Activated T-helper 2 cell treated with anti-CD3 and anti-CD28 coated beads, Interferon-gamma antibody, Interleukin-2, Interleukin-4, amounts not matched to agents 10 μg/mL and 5 μg/mL and 100 μg/mL, durations not matched to agents 14 hours and 24 hours and 36 hours (primary cell): ENCODE data around the gene SLFNL1. TPM values are rescaled to one million over a fixed set of nuclear protein-coding genes. Genes with fewer than 3 reads are reported as not detected.
A peak's percentile ranks its signal among the peaks of the same experiment; 100 is the strongest.

Experiments used
- DNase-seq: peaks from one replicate; pipeline ENCODE4 v3.0.0; 2021; ENCODE audit warnings: low spot score
- H3K27ac Mint-ChIP-seq: one replicate; pipeline ENCODE4 v1.8.0; 2021; ENCODE audit warnings: mixed read lengths
- H3K27me3 Mint-ChIP-seq: one replicate; pipeline ENCODE4 v1.8.0; 2021; ENCODE audit warnings: low read depth, mixed read lengths
- H3K36me3 Mint-ChIP-seq: one replicate; pipeline ENCODE4 v1.8.0; 2021; ENCODE audit warnings: low read depth, mixed read lengths
- H3K4me1 Mint-ChIP-seq: one replicate; pipeline ENCODE4 v1.8.0; 2021; ENCODE audit warnings: low read depth, mixed read lengths
- H3K4me3 Mint-ChIP-seq: one replicate; pipeline ENCODE4 v1.8.0; 2021; ENCODE audit warnings: low read depth, mild to moderate bottlenecking, moderate library complexity, mixed read lengths
- H3K9me3 Mint-ChIP-seq: one replicate; pipeline ENCODE4 v1.8.0; 2021; ENCODE audit warnings: mixed read lengths
- intact Hi-C: fragments of 100-400 bp; cut with micrococcal nuclease; formaldehyde crosslinking; loops from one replicate; pipeline ENCODE4 v1.15.1; 2023
- total RNA-seq: library from RNA; stranded (reverse); gene quantifications from 2 replicates; pipeline ENCODE4 v1.2.3, GENCODE V29; 2022

SLFNL1 gene
- total RNA-seq, 1 donor from 2014 or later = 0.14 TPM

GRCh38 chr1:41015897-41016470 lies 5.5 kb downstream of the SLFNL1 start:
- Mint-ChIP-seq H3K27ac (no peak overlapping the region), H3K36me3 (peaks cover 53% of the 10 kb centered on the region), H3K4me3 (no peak overlapping the region), H3K4me1 (no peaks in the 10 kb centered on the region), H3K27me3 (no peaks in the 10 kb centered on the region), H3K9me3 (no peaks in the 10 kb centered on the region)
- no peak for DNase-seq
- intact Hi-C loops = no loop called here

GRCh38 chr1:41015281-41015896 lies 6.1 kb downstream of the SLFNL1 start:
- no peaks in the 10 kb centered on the region for H3K9me3 Mint-ChIP-seq
- intact Hi-C loops = no loop called here
- no peak overlapping the region for H3K4me3 Mint-ChIP-seq
- no peaks in the 10 kb centered on the region for H3K4me1 Mint-ChIP-seq
- H3K27me3 Mint-ChIP-seq = no peaks in the 10 kb centered on the region
- peaks cover 57% of the 10 kb centered on the region for H3K36me3 Mint-ChIP-seq
- no peak for DNase-seq
- no peak overlapping the region for H3K27ac Mint-ChIP-seq

GRCh38 chr1:41014871-41015270 lies 6.7 kb downstream of the SLFNL1 start:
- H3K27ac Mint-ChIP-seq = peak overlapping the region; percentile 50
- H3K27me3 Mint-ChIP-seq = no peaks in the 10 kb centered on the region
- H3K36me3 Mint-ChIP-seq = peaks cover 61% of the 10 kb centered on the region
- no peak for DNase-seq
- H3K9me3 Mint-ChIP-seq = no peaks in the 10 kb centered on the region
- no peak overlapping the region for H3K4me3 Mint-ChIP-seq
- H3K4me1 Mint-ChIP-seq = no peaks in the 10 kb centered on the region
- intact Hi-C loops = no loop called here

GRCh38 chr1:41013796-41014195 lies 7.7 kb downstream of the SLFNL1 start:
- Mint-ChIP-seq H3K4me3 (no peak overlapping the region), H3K27me3 (no peaks in the 10 kb centered on the region), H3K9me3 (no peaks in the 10 kb centered on the region), H3K36me3 (peaks cover 62% of the 10 kb centered on the region), H3K27ac (no peak overlapping the region), H3K4me1 (no peaks in the 10 kb centered on the region)
- no peak for DNase-seq
- intact Hi-C loops = no loop called here

GRCh38 chr1:41013024-41013423 lies 8.5 kb downstream of the SLFNL1 start:
- Mint-ChIP-seq H3K4me1 (no peaks in the 10 kb centered on the region), H3K27me3 (no peaks in the 10 kb centered on the region), H3K9me3 (no peaks in the 10 kb centered on the region), H3K4me3 (no peak overlapping the region), H3K27ac (no peak overlapping the region), H3K36me3 (peaks cover 70% of the 10 kb centered on the region)
- DNase-seq = no peak
- intact Hi-C loops = no loop called here

GRCh38 chr1:41010345-41010744 lies 11.2 kb downstream of the SLFNL1 start:
- intact Hi-C loops = no loop called here
- H3K27ac Mint-ChIP-seq = no peak overlapping the region
- H3K4me3 Mint-ChIP-seq = no peak overlapping the region
- no peaks in the 10 kb centered on the region for H3K4me1 Mint-ChIP-seq
- no peaks in the 10 kb centered on the region for H3K27me3 Mint-ChIP-seq
- no peaks in the 10 kb centered on the region for H3K9me3 Mint-ChIP-seq
- H3K36me3 Mint-ChIP-seq = peaks cover 91% of the 10 kb centered on the region
- no peak for DNase-seq

GRCh38 chr1:41009466-41009865 lies 12.1 kb downstream of the SLFNL1 start:
- Mint-ChIP-seq H3K27ac (no peak overlapping the region), H3K4me3 (no peak overlapping the region), H3K9me3 (no peaks in the 10 kb centered on the region), H3K27me3 (no peaks in the 10 kb centered on the region), H3K4me1 (no peaks in the 10 kb centered on the region), H3K36me3 (peaks cover 89% of the 10 kb centered on the region)
- no peak for DNase-seq
- intact Hi-C loops = no loop called here

- H3K9me3 Mint-ChIP-seq = no peaks in the 10 kb centered on the region
- H3K4me1 Mint-ChIP-seq = peaks cover 17% of the 10 kb centered on the region
- intact Hi-C loops = no loop called here
- DNase-seq = no peak
- no peaks in the 10 kb centered on the region for H3K27me3 Mint-ChIP-seq
- H3K27ac Mint-ChIP-seq = no peak overlapping the region
- H3K36me3 Mint-ChIP-seq = peaks cover 95% of the 10 kb centered on the region
- H3K4me3 Mint-ChIP-seq = no peak overlapping the region
These were observed 14.3 kb downstream of the SLFNL1 start for GRCh38 chr1:41006942-41007865.

- intact Hi-C loops = no loop called here
- H3K9me3 Mint-ChIP-seq = no peaks in the 10 kb centered on the region
- no peak for DNase-seq
- peaks cover 96% of the 10 kb centered on the region for H3K36me3 Mint-ChIP-seq
- H3K4me1 Mint-ChIP-seq = peaks cover 22% of the 10 kb centered on the region
- H3K27ac Mint-ChIP-seq = no peak overlapping the region
- no peak overlapping the region for H3K4me3 Mint-ChIP-seq
- no peaks in the 10 kb centered on the region for H3K27me3 Mint-ChIP-seq
These were observed 15.6 kb downstream of the SLFNL1 start for GRCh38 chr1:41005876-41006275.

GRCh38 chr1:41003640-41004220 lies 17.8 kb downstream of the SLFNL1 start:
- Mint-ChIP-seq H3K9me3 (no peaks in the 10 kb centered on the region), H3K36me3 (peaks cover 93% of the 10 kb centered on the region), H3K4me1 (peaks cover 27% of the 10 kb centered on the region), H3K27me3 (no peaks in the 10 kb centered on the region), H3K4me3 (no peak overlapping the region), H3K27ac (peak overlapping the region; percentile 33)
- DNase-seq = peak; percentile 75
- intact Hi-C loops = loop anchor here (1.0 kb wide), 1 partner anchor 19 kb away; no protein-coding TSS in a partner anchor

- H3K4me3 Mint-ChIP-seq = no peak overlapping the region
- no peak for DNase-seq
- H3K36me3 Mint-ChIP-seq = peaks cover 92% of the 10 kb centered on the region
- intact Hi-C loops = loop anchor here (1.0 kb wide), 1 partner anchor 19 kb away; no protein-coding TSS in a partner anchor
- H3K4me1 Mint-ChIP-seq = peaks cover 27% of the 10 kb centered on the region
- no peaks in the 10 kb centered on the region for H3K27me3 Mint-ChIP-seq
- H3K27ac Mint-ChIP-seq = peak overlapping the region; percentile 33
- no peaks in the 10 kb centered on the region for H3K9me3 Mint-ChIP-seq
These were observed 18.3 kb downstream of the SLFNL1 start for GRCh38 chr1:41003127-41003639.

GRCh38 chr1:40998668-40999067 lies 22.9 kb downstream of the SLFNL1 start:
- H3K4me1 Mint-ChIP-seq = peaks cover 24% of the 10 kb centered on the region
- H3K4me3 Mint-ChIP-seq = no peak overlapping the region
- DNase-seq = no peak
- intact Hi-C loops = no loop called here
- H3K9me3 Mint-ChIP-seq = no peaks in the 10 kb centered on the region
- H3K36me3 Mint-ChIP-seq = peaks cover 92% of the 10 kb centered on the region
- H3K27me3 Mint-ChIP-seq = no peaks in the 10 kb centered on the region
- no peak overlapping the region for H3K27ac Mint-ChIP-seq
